ENCODE data around the gene CYTH4.
"Not testable (repeated sequence)": the region's sequence is repeated elsewhere in the genome, so short reads cannot be mapped to it uniquely, and the experiment has no call there.

The CYTH4 gene

GRCh38 chr22:37320726-37321677 lies 38.7 kb downstream of the CYTH4 start:
- no peak for DNase-seq (ENCODE audit: low spot score)
- TF ChIP-seq CTCF (IDR thresholded peaks at IDR 0.05; ENCODE audit: extremely low read depth, missing control alignments), result no peak

- no peak for DNase-seq (ENCODE audit: low spot score)
- no peak for TF ChIP-seq CTCF (IDR thresholded peaks at IDR 0.05; ENCODE audit: extremely low read depth, missing control alignments)
Measured at GRCh38 chr22:37324340-37325038, 42.2 kb downstream of the CYTH4 start.

GRCh38 chr22:37325039-37325395 lies 42.7 kb downstream of the CYTH4 start:
- no peak for DNase-seq (ENCODE audit: low spot score)
- no peak for TF ChIP-seq CTCF (IDR thresholded peaks at IDR 0.05; ENCODE audit: extremely low read depth, missing control alignments)

- no peak for DNase-seq (ENCODE audit: low spot score)
- TF ChIP-seq CTCF (IDR thresholded peaks at IDR 0.05; ENCODE audit: extremely low read depth, missing control alignments), result no peak
Measured at GRCh38 chr22:37326726-37327125, 44.4 kb downstream of the CYTH4 start.

GRCh38 chr22:37328017-37328416 lies 45.7 kb downstream of the CYTH4 start:
- no peak for TF ChIP-seq CTCF (IDR thresholded peaks at IDR 0.05; ENCODE audit: extremely low read depth, missing control alignments)
- DNase-seq (ENCODE audit: low spot score), result no peak

GRCh38 chr22:37328538-37329237 lies 46.4 kb downstream of the CYTH4 start:
- DNase-seq (ENCODE audit: low spot score), result not testable (repeated sequence)

- no peak for TF ChIP-seq CTCF (IDR thresholded peaks at IDR 0.05; ENCODE audit: extremely low read depth, missing control alignments)
- no peak for DNase-seq (ENCODE audit: low spot score)
Measured at GRCh38 chr22:37329238-37330140, 47.2 kb downstream of the CYTH4 start.
